ENCODE measurements around the gene CHD9.

Gene CHD9

DNA sequence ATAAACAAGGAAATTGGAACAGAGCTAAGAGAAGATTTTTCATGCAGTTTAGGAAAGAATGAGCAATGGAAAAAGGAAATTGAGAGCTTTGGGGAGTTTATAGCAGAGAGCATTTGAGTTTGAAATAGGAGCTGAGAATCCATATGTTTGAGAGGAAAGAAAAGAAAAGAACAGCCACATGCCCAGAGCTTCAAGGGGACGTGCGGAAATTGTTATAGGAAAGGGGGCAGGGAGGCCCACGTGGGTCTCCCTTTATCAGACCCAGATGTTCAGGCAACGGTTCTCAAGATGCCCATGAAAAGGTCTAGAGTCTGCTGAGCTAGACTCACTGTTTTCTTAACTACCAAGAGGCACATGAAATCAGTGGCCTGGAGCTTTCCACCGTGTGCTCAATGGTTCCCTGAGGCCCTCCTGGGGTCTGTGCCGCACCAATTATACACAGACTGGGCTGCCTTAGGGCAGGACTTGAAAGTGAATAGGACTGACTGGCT lies 31.2 kb downstream of the CHD9 start:
- H3K27ac ChIP-seq (ENCODE audit: low read depth, low read length) = no peak overlapping the region
- no peaks in the 10 kb centered on the region for H3K9me2 ChIP-seq (replicated peaks; ENCODE audit: insufficient read depth, low read length)
- no peak for TF ChIP-seq EZH2phosphoT487 (conservative IDR thresholded peaks at IDR 0.05; ENCODE audit: low read length)
- H3K4me2 ChIP-seq (ENCODE audit: low read depth, low read length, poor library complexity, severe bottlenecking) = no peak overlapping the region
- H3K27me3 ChIP-seq (ENCODE audit: low read length) = no peaks in the 10 kb centered on the region
- no peaks in the 10 kb centered on the region; the same call in 1 of the 2 replicates for H4K20me1 ChIP-seq (ENCODE audit: low read depth, low read length)
- H3K79me2 ChIP-seq (ENCODE audit: insufficient read depth, low read length) = peaks cover 13% of the 10 kb centered on the region
- no peaks in the 10 kb centered on the region for H3F3A ChIP-seq (ENCODE audit: insufficient read depth)
- H3K4me3 ChIP-seq (ENCODE audit: insufficient read depth, low read length, poor library complexity, severe bottlenecking) = no peak overlapping the region
- H3K36me3 ChIP-seq (ENCODE audit: low read length) = no peaks in the 10 kb centered on the region
- H3K9ac ChIP-seq (ENCODE audit: low read length) = no peak overlapping the region
- H3K9me3 ChIP-seq (ENCODE audit: insufficient read depth, low read length) = no peaks in the 10 kb centered on the region
- H2AFZ ChIP-seq (ENCODE audit: low read depth, low read length, severe bottlenecking) = no peak overlapping the region

DNA sequence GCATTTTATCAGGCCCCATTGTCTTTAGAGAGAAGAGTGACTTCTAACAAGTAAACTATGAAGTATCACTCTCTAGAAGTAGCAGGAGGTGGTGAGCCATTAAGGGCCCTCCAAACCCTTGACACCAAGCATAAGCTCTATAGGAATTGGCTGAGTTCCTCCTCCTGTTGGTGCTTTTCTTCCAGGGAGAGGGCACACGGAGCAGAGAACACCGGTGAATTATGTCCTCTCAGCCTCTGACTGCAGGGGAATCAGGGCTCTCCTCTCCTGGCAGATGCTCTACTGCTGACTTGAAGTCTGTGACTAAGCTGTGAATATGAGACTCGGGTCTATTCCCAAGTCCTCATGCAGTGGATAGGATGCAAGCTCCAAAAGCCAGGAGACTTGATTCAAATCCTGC lies 32.3 kb downstream of the CHD9 start:
- Histone ChIP-seq H3K27me3 (ENCODE audit: low read length) (no peaks in the 10 kb centered on the region), H3K9me3 (ENCODE audit: insufficient read depth, low read length) (no peaks in the 10 kb centered on the region), H3K4me3 (ENCODE audit: insufficient read depth, low read length, poor library complexity, severe bottlenecking) (no peak overlapping the region), H4K20me1 (ENCODE audit: low read depth, low read length) (no peaks in the 10 kb centered on the region), H3F3A (ENCODE audit: insufficient read depth) (no peaks in the 10 kb centered on the region), H3K36me3 (ENCODE audit: low read length) (no peaks in the 10 kb centered on the region), H3K27ac (ENCODE audit: low read depth, low read length) (no peak overlapping the region), H3K4me2 (ENCODE audit: low read depth, low read length, poor library complexity, severe bottlenecking) (no peak overlapping the region), H3K79me2 (ENCODE audit: insufficient read depth, low read length) (peaks cover 8% of the 10 kb centered on the region; the same call in 1 of the 2 replicates), H2AFZ (ENCODE audit: low read depth, low read length, severe bottlenecking) (no peak overlapping the region), H3K9me2 (replicated peaks; ENCODE audit: insufficient read depth, low read length) (no peaks in the 10 kb centered on the region), H3K9ac (ENCODE audit: low read length) (no peak overlapping the region)
- TF ChIP-seq, protein P1, sequence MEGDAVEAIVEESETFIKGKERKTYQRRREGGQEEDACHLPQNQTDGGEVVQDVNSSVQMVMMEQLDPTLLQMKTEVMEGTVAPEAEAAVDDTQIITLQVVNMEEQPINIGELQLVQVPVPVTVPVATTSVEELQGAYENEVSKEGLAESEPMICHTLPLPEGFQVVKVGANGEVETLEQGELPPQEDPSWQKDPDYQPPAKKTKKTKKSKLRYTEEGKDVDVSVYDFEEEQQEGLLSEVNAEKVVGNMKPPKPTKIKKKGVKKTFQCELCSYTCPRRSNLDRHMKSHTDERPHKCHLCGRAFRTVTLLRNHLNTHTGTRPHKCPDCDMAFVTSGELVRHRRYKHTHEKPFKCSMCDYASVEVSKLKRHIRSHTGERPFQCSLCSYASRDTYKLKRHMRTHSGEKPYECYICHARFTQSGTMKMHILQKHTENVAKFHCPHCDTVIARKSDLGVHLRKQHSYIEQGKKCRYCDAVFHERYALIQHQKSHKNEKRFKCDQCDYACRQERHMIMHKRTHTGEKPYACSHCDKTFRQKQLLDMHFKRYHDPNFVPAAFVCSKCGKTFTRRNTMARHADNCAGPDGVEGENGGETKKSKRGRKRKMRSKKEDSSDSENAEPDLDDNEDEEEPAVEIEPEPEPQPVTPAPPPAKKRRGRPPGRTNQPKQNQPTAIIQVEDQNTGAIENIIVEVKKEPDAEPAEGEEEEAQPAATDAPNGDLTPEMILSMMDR (IDR thresholded peaks at IDR 0.05; ENCODE audit: insufficient read depth, low read length, poor library complexity, severe bottlenecking) = no peak
- TF ChIP-seq EZH2phosphoT487 (conservative IDR thresholded peaks at IDR 0.05; ENCODE audit: low read length) = no peak

DNA sequence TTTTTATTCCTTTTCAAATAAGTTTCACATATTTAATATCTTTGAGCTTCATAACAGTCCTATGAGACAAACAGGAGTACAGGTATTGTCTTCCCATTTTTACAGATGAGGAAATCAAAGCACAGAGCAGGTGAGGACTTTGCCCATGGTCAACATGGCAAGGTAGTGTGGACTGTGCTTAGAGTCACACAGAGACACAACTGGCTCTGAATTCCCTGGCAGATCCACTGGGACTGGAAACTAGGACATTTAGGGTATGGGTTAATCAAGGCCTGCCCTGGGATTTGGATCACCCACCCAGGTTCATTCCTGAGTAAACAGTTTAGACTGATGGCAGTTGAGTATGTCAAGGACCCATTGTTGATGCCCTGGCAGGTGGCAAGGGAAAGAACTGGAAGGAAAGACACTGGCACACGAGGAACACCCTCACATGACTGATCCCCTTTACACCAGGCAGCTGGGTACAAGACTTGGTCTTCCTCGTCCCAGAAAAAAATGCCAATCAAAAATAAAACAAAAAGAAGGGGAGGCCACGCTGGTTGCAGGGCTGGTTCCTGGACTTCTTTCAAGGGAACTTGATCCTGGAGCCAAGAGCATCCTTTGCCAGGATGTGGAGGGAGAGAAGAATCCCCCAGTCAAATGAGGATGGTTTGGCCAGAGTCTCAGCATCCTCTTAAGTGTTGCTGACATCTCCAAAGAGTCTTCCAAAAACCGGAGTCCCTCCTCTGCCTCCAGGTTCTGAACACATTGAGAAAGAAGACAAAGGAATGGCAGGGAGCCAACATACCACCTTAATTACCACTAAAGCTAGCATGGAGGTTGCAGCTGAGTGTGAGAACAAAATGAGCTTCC lies 34.9 kb downstream of the CHD9 start:
- Histone ChIP-seq H3K27me3 (ENCODE audit: low read length) (no peaks in the 10 kb centered on the region), H4K20me1 (ENCODE audit: low read depth, low read length) (no peaks in the 10 kb centered on the region), H3K36me3 (ENCODE audit: low read length) (no peaks in the 10 kb centered on the region), H3K4me2 (ENCODE audit: low read depth, low read length, poor library complexity, severe bottlenecking) (no peak overlapping the region), H3K9me3 (ENCODE audit: insufficient read depth, low read length) (no peaks in the 10 kb centered on the region), H3F3A (ENCODE audit: insufficient read depth) (no peaks in the 10 kb centered on the region), H3K9ac (ENCODE audit: low read length) (no peak overlapping the region), H3K9me2 (replicated peaks; ENCODE audit: insufficient read depth, low read length) (no peaks in the 10 kb centered on the region), H3K79me2 (ENCODE audit: insufficient read depth, low read length) (no peaks in the 10 kb centered on the region; the same call in 1 of the 2 replicates), H3K27ac (ENCODE audit: low read depth, low read length) (no peak overlapping the region), H3K4me3 (ENCODE audit: insufficient read depth, low read length, poor library complexity, severe bottlenecking) (no peak overlapping the region), H2AFZ (ENCODE audit: low read depth, low read length, severe bottlenecking) (no peak overlapping the region)
- TF ChIP-seq, protein P1 (IDR thresholded peaks at IDR 0.05; ENCODE audit: insufficient read depth, low read length, poor library complexity, severe bottlenecking) = no peak
- no peak for TF ChIP-seq EZH2phosphoT487 (conservative IDR thresholded peaks at IDR 0.05; ENCODE audit: low read length)

DNA sequence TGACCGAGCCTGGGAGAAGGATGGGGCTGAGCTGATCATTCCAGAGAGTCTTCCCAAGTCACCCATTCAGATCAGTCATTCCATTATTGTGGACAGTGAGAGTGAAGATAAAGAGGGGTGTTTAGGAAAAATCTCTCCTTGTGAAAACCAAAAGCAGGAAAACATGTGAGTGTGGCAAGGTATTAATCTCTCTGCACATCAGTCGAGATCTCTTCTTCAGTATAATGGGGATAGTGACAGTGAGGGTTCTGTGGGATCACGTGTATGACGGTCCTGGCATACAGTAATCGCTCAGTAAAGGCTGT lies 35.4 kb downstream of the CHD9 start:
- TF ChIP-seq, protein P1 (IDR thresholded peaks at IDR 0.05; ENCODE audit: insufficient read depth, low read length, poor library complexity, severe bottlenecking) = no peak
- no peak for TF ChIP-seq EZH2phosphoT487 (conservative IDR thresholded peaks at IDR 0.05; ENCODE audit: low read length)
- Histone ChIP-seq H3K27me3 (ENCODE audit: low read length) (no peaks in the 10 kb centered on the region), H3K36me3 (ENCODE audit: low read length) (no peaks in the 10 kb centered on the region), H2AFZ (ENCODE audit: low read depth, low read length, severe bottlenecking) (no peak overlapping the region), H3K79me2 (ENCODE audit: insufficient read depth, low read length) (peaks cover 4% of the 10 kb centered on the region), H3K4me3 (ENCODE audit: insufficient read depth, low read length, poor library complexity, severe bottlenecking) (no peak overlapping the region), H3K9me3 (ENCODE audit: insufficient read depth, low read length) (no peaks in the 10 kb centered on the region), H3K9me2 (replicated peaks; ENCODE audit: insufficient read depth, low read length) (no peaks in the 10 kb centered on the region), H3F3A (ENCODE audit: insufficient read depth) (no peaks in the 10 kb centered on the region), H3K27ac (ENCODE audit: low read depth, low read length) (no peak overlapping the region), H3K9ac (ENCODE audit: low read length) (no peak overlapping the region), H3K4me2 (ENCODE audit: low read depth, low read length, poor library complexity, severe bottlenecking) (no peak overlapping the region), H4K20me1 (ENCODE audit: low read depth, low read length) (no peaks in the 10 kb centered on the region)
